GM21423 (cell line): ENCODE measurements around the gene ERG.

Experiments used
- ATAC-seq: cut with Tn5 transposase; IDR thresholded peaks from one replicate; pipeline ENCODE4 v1.9.1; 2021; ENCODE audit warnings: mild to moderate bottlenecking, moderate library complexity; ENCODE audit not compliant: unreplicated experiment

ERG gene

GRCh38 chr21:38474796-38475195 is 23.5 kb downstream of the ERG start:
- no peak for ATAC-seq

- no peak for ATAC-seq
Observed at GRCh38 chr21:38474124-38474523, 24.2 kb downstream of the ERG start.

GRCh38 chr21:38472412-38473108 is 25.7 kb downstream of the ERG start:
- ATAC-seq: no peak

- ATAC-seq: no peak
Observed at GRCh38 chr21:38471766-38472165, 26.5 kb downstream of the ERG start.

GRCh38 chr21:38470755-38471154 is 27.5 kb downstream of the ERG start:
- ATAC-seq: no peak

- no peak for ATAC-seq
Observed at GRCh38 chr21:38469642-38470041, 28.6 kb downstream of the ERG start.

- no peak for ATAC-seq
Observed at GRCh38 chr21:38468989-38469388, 29.3 kb downstream of the ERG start.

GRCh38 chr21:38467911-38468310 is 30.4 kb downstream of the ERG start:
- ATAC-seq: no peak

GRCh38 chr21:38467374-38467773 is 30.9 kb downstream of the ERG start:
- no peak for ATAC-seq

GRCh38 chr21:38460171-38460742 is 38.0 kb downstream of the ERG start:
- ATAC-seq: no peak

- no peak for ATAC-seq
Observed at GRCh38 chr21:38459490-38459889, 38.8 kb downstream of the ERG start.

GRCh38 chr21:38455403-38455802 is 42.9 kb downstream of the ERG start:
- ATAC-seq: no peak

- ATAC-seq: no peak
Observed at GRCh38 chr21:38454702-38455101, 43.6 kb downstream of the ERG start.

GRCh38 chr21:38454161-38454560 is 44.1 kb downstream of the ERG start:
- no peak for ATAC-seq

GRCh38 chr21:38448671-38449385 is 49.4 kb downstream of the ERG start:
- no peak for ATAC-seq

GRCh38 chr21:38447611-38448010 is 50.7 kb downstream of the ERG start:
- no peak for ATAC-seq

GRCh38 chr21:38444691-38445090 is 53.6 kb downstream of the ERG start:
- ATAC-seq: no peak

- no peak for ATAC-seq
Observed at GRCh38 chr21:38443110-38443509, 55.2 kb downstream of the ERG start.

GRCh38 chr21:38441153-38441552 is 57.1 kb downstream of the ERG start:
- ATAC-seq: no peak

GRCh38 chr21:38440746-38441145 is 57.5 kb downstream of the ERG start:
- no peak for ATAC-seq

- no peak for ATAC-seq
Observed at GRCh38 chr21:38439957-38440356, 58.3 kb downstream of the ERG start.

- no peak for ATAC-seq
Observed at GRCh38 chr21:38439426-38439825, 58.9 kb downstream of the ERG start.
